NCI-H69 (cell line): ENCODE data around the gene PGS1.

ENCODE experiments used
- DNase-seq: peaks from one replicate; lab custom pipeline; 2025; lab: John Stamatoyannopoulos, UW

PGS1 gene

DNA sequence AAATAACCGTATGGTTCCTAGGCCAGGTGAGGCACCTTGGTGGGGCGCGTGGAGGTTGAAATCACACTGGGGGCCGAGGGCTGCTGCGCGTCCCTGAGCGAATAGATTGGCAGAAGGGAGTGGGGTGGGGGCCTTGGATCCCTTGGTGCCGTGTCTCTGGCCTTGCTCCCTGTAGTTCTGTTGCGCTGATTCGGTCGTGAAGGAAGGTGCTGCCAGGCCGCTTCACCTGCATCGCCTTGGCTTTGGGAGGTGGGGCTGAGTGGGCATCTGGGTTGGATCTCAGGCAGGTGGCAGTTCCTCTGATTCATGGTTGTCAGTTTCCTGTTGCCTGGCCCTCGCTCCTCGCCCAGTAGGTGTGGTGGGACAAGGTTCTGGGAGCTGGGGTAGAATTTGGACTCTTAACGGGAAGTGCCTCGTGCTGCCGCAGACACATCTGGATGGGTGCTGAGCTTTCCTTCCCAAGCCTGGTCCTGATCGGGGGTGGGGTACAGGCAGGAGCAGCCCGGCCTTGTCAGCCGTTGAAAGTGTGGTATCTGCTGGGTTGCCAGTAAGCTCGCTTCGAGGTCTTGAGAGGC is 30.1 kb downstream of the PGS1 start:
- DNase-seq, result peak; percentile 72

DNA sequence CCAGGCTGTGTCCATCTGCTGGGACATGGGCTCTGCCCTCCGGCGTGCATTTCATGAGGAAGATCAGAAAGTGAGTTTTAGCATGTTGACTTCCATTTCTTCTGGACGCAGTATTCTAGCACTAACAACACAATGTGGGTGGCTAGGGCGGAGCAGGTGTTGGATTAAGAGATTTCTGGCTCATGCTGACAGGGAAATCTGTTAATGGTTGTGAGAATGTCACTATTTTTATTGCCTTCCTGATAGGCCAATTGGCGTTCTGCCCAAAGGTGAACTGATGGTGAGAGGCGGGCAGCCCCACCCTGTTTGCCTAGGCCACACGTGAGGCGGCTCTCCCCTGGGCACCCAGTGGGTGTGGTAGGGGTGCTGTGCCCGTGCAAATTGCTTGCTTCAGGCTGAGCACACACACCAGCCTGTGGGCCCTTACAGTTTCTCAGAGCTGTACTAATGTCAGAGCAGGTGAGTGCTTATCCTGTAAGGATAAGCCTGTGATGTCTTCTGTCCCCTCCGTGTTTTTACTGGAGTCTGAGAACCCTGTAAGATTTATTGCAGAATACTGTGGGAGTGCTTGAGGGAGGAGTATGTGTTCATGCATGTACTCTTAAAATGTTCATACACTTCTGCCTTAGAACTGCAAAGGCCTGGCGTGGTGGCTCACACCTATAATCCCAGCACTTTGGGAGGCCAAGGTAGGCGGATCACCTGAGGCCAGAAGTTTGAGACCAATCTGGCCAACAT is 30.9 kb downstream of the PGS1 start:
- DNase-seq, result peak; percentile 99

DNA sequence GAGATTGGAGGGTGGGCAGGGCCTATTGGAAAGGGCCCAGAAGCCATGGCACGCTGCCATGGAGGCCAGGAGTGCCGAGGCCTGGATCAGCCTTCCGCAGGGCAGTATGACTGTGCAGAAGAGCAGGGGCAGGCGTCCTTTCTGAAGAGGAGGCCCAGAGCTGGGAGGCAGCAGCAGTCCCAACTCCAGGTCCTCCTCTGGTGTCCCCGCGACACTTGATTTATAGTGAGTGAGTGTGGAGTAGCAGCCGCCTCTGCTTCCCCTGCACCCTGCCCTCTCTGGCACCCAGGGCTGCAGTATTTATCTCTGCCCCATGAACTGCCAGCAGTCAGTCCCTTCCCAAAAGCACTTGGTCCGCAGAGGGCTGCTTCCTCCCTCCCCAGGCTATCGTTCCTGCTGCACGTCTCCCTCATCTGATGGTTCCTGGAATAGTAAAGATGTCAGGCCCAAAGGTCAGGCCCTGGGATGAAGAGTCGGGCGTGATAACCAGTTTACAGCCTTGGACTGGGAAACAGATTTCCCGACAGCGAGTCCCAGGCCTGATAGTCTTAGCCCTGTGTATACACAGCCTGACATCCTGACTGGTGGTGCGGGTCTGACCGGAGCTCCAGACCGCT is 32.9 kb downstream of the PGS1 start:
- DNase-seq, result no peak

DNA sequence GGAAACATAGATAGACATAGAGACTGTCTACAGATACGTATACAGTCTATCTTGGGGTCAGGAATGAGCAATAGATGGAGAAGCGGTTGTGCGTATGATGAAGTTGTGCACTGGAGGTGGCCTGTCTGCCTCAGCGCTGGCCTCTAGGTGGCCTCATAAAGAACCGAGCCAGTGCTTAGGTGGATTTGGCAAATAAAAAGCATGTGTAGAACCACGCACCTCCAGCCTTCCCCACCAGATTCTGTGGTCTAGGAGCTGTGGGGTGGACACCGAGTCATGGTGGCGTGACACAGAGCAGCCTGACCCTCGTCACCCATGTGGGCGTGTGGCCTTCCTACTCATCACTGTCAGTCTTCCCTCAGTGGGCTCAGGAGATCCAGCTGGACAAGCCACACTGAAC is 34.0 kb downstream of the PGS1 start:
- peak; percentile 57 for DNase-seq

DNA sequence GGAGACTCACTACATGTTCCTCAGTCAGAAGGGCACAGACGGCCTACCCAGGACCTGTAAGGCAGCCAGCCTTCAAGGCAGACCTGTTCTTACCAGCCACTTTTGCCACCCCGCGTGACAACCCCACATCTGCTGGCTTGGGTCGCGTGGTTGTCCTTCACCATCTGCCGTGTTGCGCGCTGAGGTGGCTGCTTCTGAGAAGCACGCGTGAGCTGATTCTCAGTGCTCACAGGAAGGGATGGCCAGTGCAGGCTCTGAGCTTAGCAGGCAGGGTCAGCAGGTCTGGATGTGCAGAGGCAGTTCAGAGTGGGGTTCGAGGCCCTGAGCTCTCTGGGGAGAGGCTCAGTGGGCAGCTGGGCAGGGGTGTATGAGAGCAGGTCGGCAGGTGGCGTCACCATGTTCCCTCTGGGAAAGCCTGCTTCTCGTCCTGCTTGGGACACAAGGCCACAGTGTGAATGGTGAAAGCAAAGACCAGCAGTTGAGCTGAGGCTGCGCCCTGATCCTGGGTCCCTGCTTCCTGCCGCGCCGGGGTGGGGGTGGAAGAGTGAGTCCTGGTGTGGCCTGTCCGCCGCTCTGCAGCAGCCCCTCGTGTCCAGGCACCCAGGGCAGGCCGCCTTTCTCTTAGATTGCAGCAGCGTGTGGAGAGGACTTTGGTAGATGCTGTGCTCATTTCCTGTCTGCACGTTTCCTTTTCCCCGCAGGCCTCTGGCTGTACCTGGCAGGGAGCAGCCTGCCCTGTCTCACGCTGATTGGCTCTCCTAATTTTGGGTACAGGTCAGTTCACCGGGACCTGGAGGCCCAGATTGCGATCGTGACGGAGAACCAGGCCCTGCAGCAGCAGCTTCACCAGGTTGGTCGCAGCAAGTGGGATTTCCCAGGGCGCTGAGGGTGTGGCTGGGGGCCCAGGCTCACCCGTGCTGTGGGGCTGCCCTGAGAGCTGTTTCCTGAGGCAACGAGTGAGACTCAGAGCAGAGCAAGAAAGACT is 36.0 kb downstream of the PGS1 start:
- DNase-seq, result no peak

DNA sequence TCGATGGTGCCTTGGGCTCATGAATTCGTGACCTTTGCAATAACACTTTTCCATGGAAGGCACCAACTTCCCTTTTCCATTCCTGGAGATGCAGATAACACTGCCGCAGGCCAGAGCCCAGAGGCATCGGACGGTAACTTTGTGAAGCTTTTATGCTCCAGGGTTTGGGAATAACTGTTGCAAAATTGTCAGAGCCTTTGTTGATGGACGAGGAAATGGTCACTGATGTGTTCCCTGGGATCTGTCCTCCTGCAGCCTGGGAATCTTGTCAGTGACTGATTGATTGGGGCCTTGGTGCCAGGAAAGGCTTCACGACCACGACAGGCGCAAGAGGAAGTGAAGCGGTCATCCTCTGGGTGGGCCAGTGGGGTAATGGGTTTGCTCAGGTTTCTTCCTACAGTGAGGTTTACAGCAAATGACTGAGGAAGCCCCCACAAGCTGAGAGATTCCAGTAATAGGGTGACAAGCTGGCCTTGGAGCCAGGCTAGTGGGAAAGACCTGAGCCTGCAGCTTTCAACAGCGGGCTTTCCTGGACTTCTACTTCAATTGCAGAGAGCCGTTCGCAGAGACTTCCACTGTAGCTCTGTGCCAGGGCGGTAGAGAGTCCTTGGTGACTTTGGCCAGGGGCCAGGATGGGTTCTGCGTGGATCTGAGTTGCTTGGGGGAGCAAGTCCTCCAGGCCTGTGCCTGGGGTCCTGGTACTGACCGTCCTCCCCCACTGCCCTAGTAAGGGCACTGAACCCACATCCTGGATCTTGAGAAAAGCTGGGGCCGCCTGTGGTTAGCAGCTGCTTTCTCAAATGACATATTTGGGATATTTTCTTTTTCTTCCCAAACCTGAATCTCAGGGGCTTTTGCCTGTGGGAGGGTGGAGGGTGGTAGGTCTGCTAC is 37.6 kb downstream of the PGS1 start:
- DNase-seq, result no peak

DNA sequence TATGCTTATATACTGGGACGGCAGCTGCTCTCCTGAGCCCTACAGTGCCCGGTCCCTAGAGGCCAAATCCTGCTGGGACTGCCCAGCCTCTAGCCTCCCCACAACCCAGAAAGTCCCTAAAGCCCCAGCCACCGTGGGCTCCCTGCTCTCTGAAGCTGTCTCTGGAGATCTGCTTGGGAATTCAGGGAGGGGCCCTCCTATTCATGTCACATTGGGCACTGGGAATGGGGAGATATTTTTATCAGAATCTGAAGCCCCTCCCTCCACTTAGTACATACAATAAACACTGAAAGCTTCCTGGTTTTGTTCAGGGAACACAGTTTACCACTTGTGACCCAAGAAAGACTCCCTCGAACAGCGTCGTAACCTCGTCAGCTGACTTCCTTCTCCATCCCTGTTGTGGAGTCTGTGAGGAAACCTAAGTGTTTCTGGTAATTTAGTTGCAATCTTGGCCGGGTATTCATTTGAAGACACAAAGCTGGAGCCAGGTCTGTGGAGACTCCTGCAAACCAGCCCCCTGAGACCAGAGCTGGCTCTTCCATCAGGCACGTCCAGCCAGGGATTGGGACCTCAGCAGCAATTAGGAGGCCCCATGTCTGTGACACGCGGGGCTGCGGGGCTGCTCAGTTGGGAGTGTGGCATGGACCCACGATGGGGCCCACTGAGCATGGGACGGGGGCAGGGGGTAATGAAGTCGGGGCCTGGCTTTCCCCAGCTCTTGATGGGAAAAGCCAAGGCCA is 38.5 kb downstream of the PGS1 start:
- DNase-seq, result no peak

DNA sequence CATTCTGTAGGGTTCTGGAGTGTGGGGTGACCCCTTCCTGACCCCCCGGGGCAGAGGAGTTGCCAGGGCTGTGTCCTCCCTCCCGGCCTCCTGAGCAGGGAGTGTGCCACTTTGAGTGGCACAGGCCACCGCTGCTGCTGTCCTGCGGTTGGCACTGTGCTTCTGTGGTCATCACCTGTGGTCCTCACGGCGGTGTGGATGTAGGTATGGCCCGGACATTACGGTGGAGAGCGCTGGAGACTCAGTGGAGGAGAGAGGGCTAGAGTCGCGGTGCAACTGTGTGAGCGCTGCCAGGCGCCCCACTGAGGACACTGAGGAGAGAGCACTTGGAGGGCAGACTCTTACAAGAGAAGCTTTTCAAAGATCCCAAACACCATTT is 39.1 kb downstream of the PGS1 start:
- DNase-seq, result no peak

DNA sequence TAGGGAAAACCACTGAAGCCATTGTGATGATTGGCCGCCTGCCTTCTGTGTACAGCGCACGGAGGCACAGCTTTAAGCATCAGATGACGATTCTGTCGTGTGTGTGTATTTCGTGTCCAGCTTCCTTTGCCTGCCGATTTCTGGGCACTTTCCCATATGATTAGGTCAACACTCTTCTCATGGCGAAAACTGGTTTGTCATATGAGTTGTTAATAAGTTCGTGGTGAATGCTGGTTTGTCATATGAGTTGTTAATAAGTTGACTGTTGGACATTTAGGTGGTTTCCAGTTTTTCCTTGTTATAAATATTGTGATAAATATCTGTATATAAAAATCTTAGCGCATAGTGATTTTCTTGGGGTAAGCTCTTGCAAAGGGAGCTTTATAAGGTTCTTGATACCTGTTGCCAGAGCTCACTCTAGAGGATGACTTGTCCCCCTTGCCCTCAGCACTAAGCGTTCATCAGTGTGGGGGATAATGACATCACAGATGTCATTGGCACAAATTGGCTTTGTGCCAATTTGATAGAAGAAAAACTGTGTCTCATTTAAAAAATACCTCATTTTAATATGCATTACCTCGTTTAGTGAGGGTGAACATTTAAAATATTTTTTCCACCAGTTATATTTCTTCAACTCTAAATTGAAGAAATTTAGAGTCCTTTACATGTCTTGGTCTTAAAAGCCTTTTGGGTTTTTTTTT is 40.0 kb downstream of the PGS1 start:
- DNase-seq, result no peak

DNA sequence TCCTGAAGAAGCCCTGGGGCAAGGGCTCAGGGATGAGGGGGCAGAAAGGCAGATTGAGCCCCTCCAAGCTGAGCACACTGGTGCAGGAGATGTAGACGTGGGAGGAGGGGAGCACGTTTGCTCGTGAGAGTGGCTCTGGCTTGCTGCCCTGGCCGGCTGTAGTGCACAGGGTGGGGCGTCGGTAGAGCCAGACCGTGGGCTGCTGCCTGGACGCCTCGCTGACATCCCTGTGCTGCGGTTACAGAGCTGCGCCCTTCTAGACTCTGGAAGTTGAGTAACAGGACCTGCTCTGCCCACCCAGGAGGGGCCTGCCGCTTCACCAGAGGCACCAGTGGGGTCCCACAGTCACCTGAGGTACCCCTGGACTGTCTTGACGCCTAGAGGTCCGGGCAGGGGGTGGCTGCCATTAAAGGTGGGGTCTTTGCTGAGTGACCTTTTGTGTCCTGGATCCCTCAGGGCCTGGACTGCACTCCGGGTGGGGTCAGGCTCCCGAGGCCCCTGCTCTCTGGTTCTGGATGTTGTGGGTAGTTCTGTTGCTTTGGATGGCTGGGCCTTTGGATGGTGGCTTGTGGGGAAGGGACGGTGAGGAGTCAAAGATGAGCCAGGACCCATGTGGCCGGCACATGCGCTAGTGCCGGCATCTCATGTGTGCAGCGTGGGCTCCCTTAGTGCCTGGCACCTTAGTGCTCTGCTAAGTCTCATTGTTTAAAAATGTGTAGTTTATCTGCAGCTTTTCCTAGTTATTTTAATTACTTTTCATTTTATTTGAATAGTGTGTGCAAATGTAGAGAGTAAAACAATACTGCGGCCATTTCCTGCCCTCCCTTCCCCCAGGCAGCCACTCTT is 41.7 kb downstream of the PGS1 start:
- DNase-seq, result no peak

DNA sequence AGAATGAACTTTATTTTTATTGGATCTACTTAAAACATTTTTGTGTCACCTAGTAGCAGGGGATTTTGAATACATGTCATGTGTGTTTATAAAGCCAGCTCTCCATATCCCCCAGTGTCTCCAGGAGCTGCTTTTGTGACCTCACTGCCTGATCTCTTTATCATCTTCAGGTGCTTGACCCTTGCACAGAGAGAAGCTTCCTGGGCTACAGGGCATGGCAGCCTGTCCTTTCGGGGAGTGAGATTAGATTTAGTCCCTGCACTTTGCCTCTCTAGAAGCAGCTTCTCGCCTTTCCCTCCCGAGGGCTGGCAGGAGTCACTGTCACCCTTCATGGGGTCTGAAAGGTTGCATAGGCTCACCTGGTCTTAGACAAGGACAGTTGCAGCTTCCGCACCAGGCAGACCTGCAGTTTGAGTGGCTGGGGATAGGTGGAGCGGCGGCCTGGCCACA is 42.7 kb downstream of the PGS1 start:
- DNase-seq, result no peak

DNA sequence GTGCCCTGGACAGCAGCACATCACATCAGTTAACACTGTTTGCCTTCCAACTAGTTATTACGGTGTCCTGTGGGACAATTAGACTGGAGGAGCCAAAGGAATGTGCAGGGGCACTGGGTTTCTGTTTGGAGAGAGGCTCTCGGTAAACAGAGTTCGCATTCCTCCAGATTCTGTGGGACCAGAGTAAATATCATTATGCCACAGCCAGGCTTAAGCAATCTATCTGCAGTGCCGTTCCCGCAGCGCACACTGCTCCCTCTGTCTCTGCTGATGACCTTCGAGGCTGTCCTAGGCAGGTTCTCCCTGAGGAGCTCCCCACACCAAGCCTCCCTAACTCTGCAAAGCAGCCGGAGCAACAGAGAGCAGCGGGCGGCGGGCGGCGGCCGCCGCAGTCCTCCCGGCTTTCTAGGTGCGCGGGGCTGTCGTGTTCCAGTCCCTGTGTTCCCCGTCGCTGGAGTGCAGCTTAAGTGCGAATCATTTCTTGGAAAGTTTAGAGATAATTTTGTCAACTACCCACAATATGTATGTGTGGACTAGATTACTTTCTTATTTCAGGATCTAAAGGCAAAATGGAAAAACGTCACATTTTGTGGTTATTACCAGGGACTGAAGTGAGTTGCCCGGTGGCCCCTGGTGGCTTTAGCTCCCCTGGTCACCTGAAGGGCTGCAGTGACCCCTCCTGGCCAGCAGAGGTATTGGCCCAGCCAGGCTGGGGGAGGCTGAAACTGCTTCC is 43.3 kb downstream of the PGS1 start:
- peak; percentile 69 for DNase-seq

DNA sequence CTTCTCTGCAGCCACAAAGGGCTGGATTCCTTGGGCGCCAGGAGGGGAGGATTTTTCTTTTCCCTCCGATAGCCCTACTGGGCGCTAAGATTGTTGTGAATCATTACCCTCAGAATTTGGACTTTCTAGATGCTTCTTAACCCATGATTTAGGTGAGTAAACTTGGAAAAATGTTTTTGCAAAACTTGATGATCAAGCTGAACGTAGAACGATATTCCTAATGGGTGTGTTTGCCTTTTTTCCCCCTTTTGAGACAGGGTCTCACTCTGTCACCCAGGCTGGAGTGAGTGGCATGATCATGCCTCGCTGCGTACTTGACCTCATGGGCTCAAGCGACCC is 43.8 kb downstream of the PGS1 start:
- no peak for DNase-seq

DNA sequence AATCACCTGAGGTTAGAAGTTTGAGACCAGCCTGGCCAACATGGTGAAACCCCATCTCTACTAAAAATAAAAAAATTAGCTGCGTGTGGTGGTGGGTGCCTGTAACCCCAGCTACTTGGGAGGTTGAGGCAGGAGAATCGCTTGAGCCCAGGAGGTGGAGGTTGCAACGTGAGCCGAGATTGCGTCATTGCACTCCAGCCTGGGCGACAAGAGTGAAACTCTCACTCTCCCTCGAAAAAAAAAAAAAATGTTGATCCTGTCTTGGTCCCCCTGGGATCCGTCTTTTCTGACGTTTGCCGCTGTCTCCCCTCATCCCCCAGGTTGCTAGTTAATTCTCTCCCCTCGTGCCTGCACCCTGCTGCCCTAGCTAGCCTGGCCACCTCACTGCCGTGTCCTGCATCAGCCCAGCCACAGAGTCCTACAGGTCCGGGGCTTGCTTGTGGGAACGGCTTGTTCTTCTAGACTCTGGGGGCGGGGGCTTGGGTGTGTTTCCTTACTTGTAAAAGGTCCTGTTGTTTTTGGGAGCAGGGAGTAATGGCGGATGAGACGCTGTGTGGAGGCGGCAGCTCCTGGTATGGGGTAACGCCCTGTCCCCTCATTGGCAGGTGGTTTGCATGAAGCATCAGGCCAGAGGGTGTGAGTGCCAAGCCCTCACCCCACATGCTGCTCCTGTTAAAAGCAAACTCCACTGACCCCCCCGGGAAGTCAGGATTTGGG is 44.6 kb downstream of the PGS1 start:
- no peak for DNase-seq

DNA sequence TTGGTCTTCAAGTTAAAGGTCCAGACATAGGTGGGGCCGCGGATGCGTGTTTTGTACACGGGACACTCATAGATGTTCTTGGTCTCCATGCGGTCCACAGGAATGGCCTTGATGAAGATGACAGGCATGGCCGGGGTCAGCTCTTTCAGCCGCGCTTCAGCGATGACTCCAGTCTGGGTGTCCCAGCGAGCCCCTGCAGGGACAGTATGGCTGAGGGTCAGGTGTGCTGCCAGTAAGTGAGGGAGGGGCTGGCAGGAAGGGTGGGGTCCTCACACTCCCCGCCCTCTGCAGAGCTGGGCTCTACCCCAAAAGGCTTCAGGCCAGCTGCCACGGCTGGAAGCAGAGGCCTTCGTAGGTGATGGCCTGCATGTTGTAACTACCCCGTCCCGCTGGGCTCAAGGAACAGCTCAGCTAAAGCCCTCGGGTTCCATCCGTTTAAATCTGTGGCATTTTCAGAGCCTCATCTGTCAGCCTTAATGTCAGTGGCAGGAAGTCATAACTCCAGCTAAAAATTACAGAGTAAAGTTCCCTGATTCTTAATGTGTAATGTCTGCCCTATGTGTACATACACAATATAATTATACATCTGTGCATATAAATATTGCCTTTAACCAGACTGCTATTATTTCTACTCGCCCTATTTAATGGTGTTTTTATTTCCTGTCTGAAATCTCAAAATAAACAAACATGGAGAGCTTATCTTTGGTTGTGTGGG is 45.7 kb downstream of the PGS1 start:
- DNase-seq, result peak; percentile 87

DNA sequence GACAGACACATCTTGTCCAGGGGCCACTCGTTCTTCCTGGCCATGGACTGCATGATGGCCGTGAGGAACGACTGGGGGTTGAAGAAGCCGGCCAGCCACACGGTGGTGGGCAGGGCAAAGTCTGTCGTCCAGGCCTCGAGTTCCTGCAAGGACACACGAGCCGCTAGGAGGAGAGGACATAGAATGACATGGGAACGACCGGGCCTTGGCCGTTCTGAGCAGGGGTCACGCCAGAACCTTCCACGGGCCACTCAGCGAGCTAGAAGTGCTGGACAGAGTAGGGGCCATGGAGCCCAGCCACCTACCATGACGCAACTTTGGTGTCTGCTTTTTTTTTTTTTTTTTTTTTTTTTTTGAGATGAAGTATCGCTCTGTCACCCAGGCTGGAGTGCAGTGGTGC is 47.0 kb downstream of the PGS1 start:
- no peak for DNase-seq

DNA sequence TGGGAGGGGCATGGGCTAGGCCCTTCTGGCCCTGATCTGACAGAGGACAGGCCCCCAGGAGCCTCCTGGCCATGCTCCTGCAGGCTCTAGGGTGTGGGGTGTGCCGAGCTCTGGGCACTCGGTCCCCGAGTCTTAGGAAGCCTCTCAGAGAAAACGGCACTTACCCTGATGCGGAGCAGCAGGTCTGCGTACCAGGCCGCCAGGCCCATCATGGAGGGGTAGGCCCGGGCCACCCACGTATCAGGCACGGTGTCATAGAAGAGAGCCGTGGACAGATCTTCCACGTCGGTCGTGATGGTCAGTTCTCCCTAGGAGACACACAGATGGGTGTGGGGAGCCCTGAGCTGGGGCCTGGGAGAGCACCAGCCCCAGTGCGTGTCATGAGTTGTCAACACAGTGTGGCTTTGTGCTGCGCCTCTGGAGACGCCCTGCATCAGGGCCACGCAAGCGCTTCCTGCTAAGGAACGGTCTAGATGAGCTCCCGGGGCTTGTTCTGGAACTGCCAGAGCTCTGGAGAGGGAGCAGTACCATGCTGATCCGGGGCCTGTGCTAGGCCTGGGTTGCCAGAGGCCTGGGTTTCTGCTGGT is 47.9 kb downstream of the PGS1 start:
- no peak for DNase-seq
